NCI-H1105 (cell line): Measurements from ENCODE around the gene GARRE1.
"Not testable (repeated sequence)": the region's sequence is repeated elsewhere in the genome, so short reads cannot be mapped to it uniquely, and the experiment has no call there.

Experiments
- DNase-seq: peaks from one replicate; lab custom pipeline; 2025; lab: John Stamatoyannopoulos, UW

The GARRE1 gene

DNA sequence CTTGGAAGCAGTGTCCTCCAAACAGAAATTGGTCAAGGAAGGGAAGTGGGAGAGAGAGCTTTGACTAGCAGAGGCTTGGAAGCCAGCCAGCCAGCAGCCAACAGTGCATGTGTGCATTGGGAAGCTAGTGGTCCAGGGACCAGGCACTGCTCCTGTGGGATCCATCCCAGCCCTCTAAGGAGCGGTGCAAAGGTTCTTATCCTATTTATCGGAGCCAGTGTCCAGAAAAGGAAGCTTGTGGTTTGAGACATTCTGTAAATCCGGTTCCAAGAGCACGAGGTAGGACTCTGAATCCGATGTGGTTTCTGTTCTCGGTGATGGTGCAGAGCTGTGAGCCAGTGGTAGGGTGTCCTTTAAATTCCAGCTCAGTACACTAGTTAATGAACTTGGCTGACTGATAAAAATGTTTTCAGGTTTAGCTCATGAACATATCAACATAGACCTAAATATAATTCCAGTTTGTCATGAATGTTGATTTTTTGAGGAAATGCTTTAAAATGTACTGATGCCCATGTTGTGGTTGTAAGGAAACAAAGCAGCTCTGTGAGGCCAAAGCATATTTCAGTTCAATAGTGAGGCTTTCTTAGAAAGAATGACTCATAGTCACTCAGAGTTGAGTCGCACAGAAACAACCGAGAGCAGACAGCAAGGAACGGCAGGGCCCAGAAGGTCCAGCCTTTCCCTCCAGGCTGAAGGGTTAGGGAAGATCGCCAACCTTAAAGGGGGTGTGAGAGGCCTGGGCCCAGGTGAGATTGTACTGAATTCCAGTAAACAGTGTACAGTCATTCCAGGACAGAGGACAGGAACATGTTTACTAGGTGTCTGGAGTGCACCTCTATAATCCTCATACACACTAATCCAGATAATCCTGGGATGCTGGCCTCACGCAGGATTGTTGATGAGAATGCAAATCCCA lies 21.5 kb upstream of the GARRE1 start:
- no peak for DNase-seq

GRCh38 chr19:34235425-34235940 lies 18.9 kb upstream of the GARRE1 start:
- DNase-seq: no peak

- no peak for DNase-seq
Measured at GRCh38 chr19:34236035-34236987, 18.0 kb upstream of the GARRE1 start.

- DNase-seq: no peak
Measured at GRCh38 chr19:34237283-34237682, 17.1 kb upstream of the GARRE1 start.

DNA sequence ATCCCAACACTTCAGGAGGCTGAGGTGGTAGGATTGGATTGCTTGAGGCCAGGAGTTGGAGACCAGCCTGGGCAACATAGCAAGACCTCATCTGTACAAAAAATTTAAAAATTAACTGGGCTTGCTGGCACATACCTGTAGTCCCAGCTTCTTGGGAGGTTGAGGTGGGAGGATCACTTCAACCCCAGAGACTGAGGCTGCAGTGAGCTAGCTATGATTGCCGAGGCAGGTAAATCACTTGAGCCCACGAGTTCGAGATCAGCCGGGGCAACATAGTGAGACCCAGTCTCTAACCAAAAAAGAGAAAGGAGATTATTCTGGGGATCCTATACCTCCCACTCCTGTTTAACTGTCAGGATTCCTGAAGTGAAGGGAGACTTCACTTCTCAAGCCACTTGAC lies 16.4 kb upstream of the GARRE1 start:
- no peak for DNase-seq

- peak; percentile 60 for DNase-seq
Measured at GRCh38 chr19:34241513-34242337, 12.6 kb upstream of the GARRE1 start.

GRCh38 chr19:34243138-34243875 lies 11.0 kb upstream of the GARRE1 start:
- not testable (repeated sequence) for DNase-seq

GRCh38 chr19:34243876-34244578 lies 10.3 kb upstream of the GARRE1 start:
- no peak for DNase-seq

DNA sequence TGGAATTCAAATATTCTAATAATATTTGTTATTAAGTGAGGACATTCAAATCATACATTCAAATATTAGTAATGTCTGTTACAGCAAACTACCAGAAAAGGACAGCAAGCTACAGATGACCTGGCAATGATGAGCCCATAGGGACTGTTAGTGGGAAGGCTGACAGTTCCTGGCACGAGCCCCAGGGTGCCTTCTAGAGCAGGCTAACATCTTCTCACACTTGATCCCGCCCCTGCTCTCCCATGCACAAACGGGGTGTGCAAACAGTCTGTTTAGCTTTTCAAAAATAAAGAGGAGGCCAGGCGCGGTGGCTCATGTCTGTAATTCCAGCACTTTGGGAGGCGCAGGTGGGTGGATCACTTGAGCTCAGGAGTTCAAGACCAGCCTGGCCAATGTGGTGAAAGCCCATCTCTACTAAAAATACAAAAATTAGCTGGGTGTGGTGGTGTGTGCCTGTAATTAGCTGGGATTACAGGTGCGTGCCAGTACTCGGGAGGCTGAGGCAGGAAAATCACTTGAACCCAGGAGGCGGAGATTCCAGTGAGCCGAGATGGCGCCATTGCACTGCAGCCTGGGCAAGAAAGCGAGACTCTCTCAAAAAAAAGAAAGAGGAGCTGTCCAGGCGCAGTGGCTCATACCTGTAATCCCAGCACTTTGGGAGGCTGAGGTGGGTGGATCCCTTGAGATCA lies 9.6 kb upstream of the GARRE1 start:
- DNase-seq: no peak

DNA sequence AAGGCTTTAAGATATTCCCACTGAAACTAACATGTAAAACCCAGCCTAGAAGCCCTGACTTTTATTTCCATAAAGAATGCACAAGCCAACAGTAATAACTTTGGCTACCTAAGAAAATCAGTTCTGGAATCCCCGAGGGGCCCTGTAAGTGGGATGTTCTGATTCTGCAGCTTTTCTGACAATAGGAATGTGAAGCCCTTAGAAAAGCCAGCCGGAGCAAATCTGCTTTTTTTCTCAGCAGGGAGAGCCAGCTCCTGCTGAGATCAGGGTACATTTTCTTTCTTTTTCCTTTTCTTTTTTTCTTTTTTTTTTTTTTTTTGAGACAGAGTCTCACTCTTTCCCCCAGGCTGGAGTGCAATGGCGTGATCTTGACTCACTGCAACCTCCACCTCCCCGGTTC lies 8.0 kb upstream of the GARRE1 start:
- DNase-seq: no peak

GRCh38 chr19:34248941-34249340 lies 5.4 kb upstream of the GARRE1 start:
- no peak for DNase-seq

GRCh38 chr19:34253167-34253566 lies 1.2 kb upstream of the GARRE1 start:
- not testable (repeated sequence) for DNase-seq

GRCh38 chr19:34253681-34254045 lies 691 bp upstream of the GARRE1 start:
- not testable (repeated sequence) for DNase-seq

- DNase-seq: peak; percentile 49
Measured at GRCh38 chr19:34254698-34255432, 511 bp downstream of the GARRE1 start.

GRCh38 chr19:34255546-34255945 lies 1.2 kb downstream of the GARRE1 start:
- DNase-seq: no peak

DNA sequence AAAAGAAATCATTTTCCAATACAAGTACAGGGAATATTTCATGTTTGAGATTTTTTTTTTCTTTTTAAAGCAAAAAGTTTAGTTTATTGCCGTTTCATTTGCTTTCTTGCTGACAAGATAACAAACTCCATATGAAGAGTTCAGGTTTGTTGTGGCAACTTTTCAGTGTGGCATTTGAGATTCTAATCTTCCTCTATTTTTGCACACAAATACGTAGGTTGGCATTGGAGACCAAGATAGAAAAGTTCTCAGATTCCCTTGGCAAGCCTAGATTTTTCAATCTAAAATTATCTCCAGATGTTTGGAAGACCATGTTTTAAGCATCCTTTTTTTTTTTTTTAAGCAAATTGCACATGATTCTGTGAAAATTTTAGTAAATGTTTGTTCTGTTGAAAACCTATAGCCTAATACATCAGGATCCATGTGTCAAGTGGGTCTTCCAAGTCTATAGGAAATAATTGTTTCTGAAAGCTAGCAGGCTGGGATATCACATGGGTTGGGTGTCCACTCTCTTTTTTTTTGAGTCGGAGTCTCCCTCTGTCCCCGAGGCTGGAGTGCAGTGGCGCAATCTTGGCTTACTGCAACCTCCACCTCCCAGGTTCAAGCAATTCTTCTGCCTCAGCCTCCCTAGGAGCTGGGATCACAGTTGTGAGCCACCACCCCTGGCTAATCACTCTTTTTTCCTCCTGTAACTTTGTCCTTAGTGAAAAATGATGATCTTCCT lies 2.6 kb downstream of the GARRE1 start:
- DNase-seq: no peak

GRCh38 chr19:34257559-34257924 lies 3.2 kb downstream of the GARRE1 start:
- no peak for DNase-seq

DNA sequence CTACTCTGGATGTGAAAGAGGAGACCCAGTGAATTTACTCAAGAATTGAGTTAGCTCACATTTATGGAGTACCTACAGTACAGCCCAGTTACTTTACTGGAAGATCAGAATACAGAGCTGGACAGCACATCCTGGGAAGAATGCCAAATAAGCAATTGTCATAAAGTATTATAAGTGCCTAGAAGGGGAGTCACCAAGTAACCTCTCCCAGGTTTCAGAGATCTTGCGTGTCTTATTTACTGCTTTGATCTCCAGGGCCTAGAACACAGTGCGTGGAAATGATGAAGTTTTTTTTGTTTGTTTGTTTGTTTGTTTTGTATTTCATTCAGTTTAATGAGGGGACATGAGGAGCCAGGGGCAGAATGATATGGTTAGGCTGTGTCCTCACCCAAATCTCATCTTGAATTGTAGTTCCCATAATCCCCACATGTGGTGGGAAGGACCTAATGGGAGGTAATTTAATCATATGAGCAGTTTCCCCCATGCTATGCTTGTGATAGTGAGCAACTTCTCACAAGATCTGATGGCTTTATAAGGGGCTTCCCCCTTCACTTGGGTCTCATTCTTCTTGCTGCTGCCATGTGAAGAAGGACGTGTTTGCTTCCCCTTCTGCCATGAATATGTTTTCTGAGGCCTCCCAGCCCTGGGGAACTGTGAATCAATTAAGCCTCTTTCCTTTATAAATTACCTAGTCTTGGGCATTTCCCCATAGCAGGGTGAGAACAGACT lies 5.2 kb downstream of the GARRE1 start:
- DNase-seq: no peak
